Measurements from ENCODE around the gene ABI3BP. TPM values are rescaled to one million over a fixed set of nuclear protein-coding genes. Genes with fewer than 3 reads are reported as not detected.
A peak's percentile ranks its signal among the peaks of the same experiment; 100 is the strongest.

ABI3BP gene
- total and polyA plus RNA-seq, 7 donors, result 1.6 to 23.9 (median 6.9) TPM

- no peak overlapping the region for H3K4me3 ChIP-seq
- intact Hi-C loops (cut with DNase I), result no loop called here
- H3K27me3 ChIP-seq (ENCODE audit: insufficient read depth in 3 of 3, low read length in 2 of 3), result no peaks in the 10 kb centered on the region
- H3K27ac ChIP-seq, result no peak overlapping the region
- H3K9me3 ChIP-seq, result no peaks in the 10 kb centered on the region
- TF ChIP-seq, protein P1, sequence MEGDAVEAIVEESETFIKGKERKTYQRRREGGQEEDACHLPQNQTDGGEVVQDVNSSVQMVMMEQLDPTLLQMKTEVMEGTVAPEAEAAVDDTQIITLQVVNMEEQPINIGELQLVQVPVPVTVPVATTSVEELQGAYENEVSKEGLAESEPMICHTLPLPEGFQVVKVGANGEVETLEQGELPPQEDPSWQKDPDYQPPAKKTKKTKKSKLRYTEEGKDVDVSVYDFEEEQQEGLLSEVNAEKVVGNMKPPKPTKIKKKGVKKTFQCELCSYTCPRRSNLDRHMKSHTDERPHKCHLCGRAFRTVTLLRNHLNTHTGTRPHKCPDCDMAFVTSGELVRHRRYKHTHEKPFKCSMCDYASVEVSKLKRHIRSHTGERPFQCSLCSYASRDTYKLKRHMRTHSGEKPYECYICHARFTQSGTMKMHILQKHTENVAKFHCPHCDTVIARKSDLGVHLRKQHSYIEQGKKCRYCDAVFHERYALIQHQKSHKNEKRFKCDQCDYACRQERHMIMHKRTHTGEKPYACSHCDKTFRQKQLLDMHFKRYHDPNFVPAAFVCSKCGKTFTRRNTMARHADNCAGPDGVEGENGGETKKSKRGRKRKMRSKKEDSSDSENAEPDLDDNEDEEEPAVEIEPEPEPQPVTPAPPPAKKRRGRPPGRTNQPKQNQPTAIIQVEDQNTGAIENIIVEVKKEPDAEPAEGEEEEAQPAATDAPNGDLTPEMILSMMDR (IDR thresholded peaks at IDR 0.05), result no peak
- peak in 3 of 4 donors; percentile 53 to 62 (median 57) for ATAC-seq
- H3K36me3 ChIP-seq (ENCODE audit: insufficient read depth in 1 of 2, low read depth in 1 of 2), result peaks cover 0 to 4% of the 10 kb centered on the region in 2 donors
- H3K4me1 ChIP-seq, result no peaks in the 10 kb centered on the region
- DNase-seq, result no peak
Measured at GRCh38 chr3:100775669-100776068, 217.6 kb downstream of the ABI3BP start.

DNA sequence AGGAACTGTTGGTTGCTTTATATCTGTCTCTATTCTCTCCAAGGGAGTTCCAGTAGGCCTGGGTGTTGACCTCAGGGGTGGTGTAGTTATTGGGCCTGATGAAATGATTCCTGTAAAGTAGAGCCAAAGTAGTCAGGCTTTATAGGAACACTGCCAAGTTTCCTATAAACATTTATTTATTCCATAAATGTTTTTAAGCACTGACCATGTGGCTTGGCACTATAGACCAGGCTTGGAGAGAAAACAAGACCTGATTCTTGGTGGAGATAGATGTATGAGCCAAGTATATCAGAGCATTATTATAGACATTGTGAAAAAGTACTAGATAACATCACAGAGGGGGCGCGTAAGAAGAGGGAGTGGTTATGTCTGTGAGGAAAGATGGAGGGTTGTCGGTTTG is 218.0 kb downstream of the ABI3BP start:
- Histone ChIP-seq H3K9me3 (no peaks in the 10 kb centered on the region), H3K27ac (no peak overlapping the region), H3K4me3 (no peak overlapping the region), H3K4me1 (no peaks in the 10 kb centered on the region), H3K27me3 (ENCODE audit: insufficient read depth in 3 of 3, low read length in 2 of 3) (no peaks in the 10 kb centered on the region), H3K36me3 (ENCODE audit: insufficient read depth in 1 of 2, low read depth in 1 of 2) (peaks cover 0 to 4% of the 10 kb centered on the region in 2 donors)
- intact Hi-C loops (cut with DNase I), result no loop called here
- 95 to 96% (median 95%) methylated on average over 3 of the region's 3 CpGs for WGBS, 3 donors
- TF ChIP-seq, protein P1 (IDR thresholded peaks at IDR 0.05), result no peak
- DNase-seq, result no peak
- ATAC-seq, result no peak

DNA sequence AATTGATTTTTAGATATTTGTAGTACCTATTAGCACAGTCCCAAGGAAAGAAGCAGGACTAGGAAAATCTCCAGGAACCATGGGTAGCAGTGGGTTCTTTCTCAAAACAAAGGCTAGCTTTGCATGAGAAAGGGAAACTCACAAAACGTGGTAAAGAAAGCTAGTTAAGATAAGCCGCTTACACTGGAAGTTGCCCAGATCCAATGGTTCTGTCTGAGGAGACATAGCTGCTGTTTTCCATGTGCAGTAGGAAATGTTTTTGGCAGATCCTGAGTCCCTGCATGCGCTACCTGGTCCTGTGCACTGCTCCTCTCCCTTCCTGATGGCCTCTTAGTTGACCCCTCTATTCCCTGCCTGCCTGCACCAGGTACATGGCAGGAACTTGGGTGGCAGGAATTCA is 223.5 kb downstream of the ABI3BP start:
- ATAC-seq (no peak), DNase-seq (no peak)
- Histone ChIP-seq H3K4me3 (no peak overlapping the region), H3K4me1 (no peaks in the 10 kb centered on the region), H3K27ac (no peak overlapping the region), H3K36me3 (ENCODE audit: insufficient read depth in 1 of 2, low read depth in 1 of 2) (peaks cover 0 to 7% of the 10 kb centered on the region in 2 donors), H3K9me3 (no peaks in the 10 kb centered on the region), H3K27me3 (ENCODE audit: insufficient read depth in 3 of 3, low read length in 2 of 3) (no peaks in the 10 kb centered on the region)
- WGBS, 3 donors, result 77 to 89% (median 86%) methylated on average over 3 of the region's 3 CpGs
- intact Hi-C loops (cut with DNase I), result no loop called here
- TF ChIP-seq, protein P1 (IDR thresholded peaks at IDR 0.05), result no peak

DNA sequence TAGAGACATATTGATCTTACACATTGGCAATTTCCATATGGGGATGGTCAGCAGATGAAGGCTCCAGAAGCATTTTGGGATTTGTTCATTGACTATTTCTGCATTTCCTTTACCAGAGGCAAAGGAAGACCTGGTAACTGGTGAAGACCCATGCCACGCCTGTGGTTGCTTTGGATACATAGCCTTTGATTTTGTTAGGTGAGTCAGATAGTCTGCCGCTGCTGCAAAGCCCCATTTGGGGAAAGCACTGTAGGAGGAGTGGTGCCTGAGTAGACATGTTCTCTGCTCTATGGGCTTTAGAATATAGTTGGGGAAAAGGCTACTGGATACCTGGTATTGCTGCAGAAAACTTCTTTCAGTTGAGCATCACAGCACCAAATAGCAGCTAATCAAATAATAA is 227.2 kb downstream of the ABI3BP start:
- Histone ChIP-seq H3K27me3 (ENCODE audit: insufficient read depth in 3 of 3, low read length in 2 of 3) (no peaks in the 10 kb centered on the region), H3K27ac (no peak overlapping the region), H3K4me3 (no peak overlapping the region), H3K9me3 (no peaks in the 10 kb centered on the region), H3K4me1 (no peaks in the 10 kb centered on the region), H3K36me3 (ENCODE audit: insufficient read depth in 1 of 2, low read depth in 1 of 2) (peaks cover 0 to 7% of the 10 kb centered on the region in 2 donors)
- intact Hi-C loops (cut with DNase I), result no loop called here
- DNase-seq (no peak), ATAC-seq (no peak)
- 94 to 98% (median 97%) methylated on average over 2 of the region's 2 CpGs for WGBS, 3 donors
- TF ChIP-seq, protein P1 (IDR thresholded peaks at IDR 0.05), result no peak

DNA sequence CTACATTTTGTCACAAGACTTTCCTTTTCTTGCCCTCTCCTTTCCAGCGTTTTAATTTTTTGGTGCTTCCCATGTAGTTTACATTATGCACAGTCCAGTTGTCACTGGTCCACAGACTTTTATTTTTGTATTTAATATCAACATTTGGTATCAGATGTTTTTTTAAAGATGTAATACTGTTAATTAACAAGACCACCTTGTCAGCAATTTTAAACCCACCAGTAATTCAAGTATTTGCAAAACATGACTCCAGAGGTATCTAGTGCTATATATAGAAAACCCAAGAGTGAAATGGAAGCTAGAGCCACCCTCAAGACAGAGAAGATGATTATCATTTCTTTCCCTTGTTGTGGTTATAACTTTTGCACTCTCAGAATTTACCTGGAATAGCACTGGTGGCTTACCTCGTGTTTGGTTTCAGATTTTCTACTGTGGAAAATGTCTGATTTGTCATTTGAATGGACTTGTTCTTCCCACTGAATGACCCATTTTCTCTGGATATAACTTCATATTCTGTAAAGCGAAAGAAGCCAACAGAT is 227.7 kb downstream of the ABI3BP start:
- 78 to 82% (median 82%) methylated on average over 3 of the region's 3 CpGs for WGBS, 3 donors
- no peak for ATAC-seq
- TF ChIP-seq, protein P1 (IDR thresholded peaks at IDR 0.05), result no peak

More for the DNA sequence above, 227.7 kb downstream of the ABI3BP start:
- Histone ChIP-seq H3K4me3 (no peak overlapping the region), H3K36me3 (ENCODE audit: insufficient read depth in 1 of 2, low read depth in 1 of 2) (peaks cover 0 to 7% of the 10 kb centered on the region in 2 donors), H3K4me1 (no peaks in the 10 kb centered on the region), H3K27ac (no peak overlapping the region), H3K27me3 (ENCODE audit: insufficient read depth in 3 of 3, low read length in 2 of 3) (no peaks in the 10 kb centered on the region), H3K9me3 (no peaks in the 10 kb centered on the region)
- no peak for DNase-seq
- intact Hi-C loops (cut with DNase I), result no loop called here

Data from psoas muscle (tissue), 8 donors.